Thyroid gland (tissue), 4 donors: ENCODE results near the gene SCRN3.

Experiments used
- POLR2A ChIP-seq, 2 donors: fragments of 450-650 bp; IDR thresholded peaks; one replicate each; pipeline ENCODE4 v1.6.1; 2017; ENCODE audit warnings: antibody characterized with exemption in 2 of 2, mild to moderate bottlenecking in 2 of 2, moderate library complexity in 1 of 2
- TF ChIP-seq, protein P1 (sequence below), 6 experiments: fragments of 200-600 bp in 3 of 6; fragments of 450-650 bp in 3 of 6; sonication (generic) in 3 of 6; IDR thresholded peaks; one replicate each; pipeline ENCODE4 v1.5.1; 2016 to 2019; ENCODE audit warnings: antibody characterized with exemption in 6 of 6, mild to moderate bottlenecking in 2 of 6, inconsistent platforms in 1 of 6, moderate library complexity in 1 of 6

GRCh38 chr2:174362949-174363348, 32.6 kb upstream of the SCRN3 start:
- TF ChIP-seq, protein P1, sequence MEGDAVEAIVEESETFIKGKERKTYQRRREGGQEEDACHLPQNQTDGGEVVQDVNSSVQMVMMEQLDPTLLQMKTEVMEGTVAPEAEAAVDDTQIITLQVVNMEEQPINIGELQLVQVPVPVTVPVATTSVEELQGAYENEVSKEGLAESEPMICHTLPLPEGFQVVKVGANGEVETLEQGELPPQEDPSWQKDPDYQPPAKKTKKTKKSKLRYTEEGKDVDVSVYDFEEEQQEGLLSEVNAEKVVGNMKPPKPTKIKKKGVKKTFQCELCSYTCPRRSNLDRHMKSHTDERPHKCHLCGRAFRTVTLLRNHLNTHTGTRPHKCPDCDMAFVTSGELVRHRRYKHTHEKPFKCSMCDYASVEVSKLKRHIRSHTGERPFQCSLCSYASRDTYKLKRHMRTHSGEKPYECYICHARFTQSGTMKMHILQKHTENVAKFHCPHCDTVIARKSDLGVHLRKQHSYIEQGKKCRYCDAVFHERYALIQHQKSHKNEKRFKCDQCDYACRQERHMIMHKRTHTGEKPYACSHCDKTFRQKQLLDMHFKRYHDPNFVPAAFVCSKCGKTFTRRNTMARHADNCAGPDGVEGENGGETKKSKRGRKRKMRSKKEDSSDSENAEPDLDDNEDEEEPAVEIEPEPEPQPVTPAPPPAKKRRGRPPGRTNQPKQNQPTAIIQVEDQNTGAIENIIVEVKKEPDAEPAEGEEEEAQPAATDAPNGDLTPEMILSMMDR (IDR thresholded peaks at IDR 0.05) = no peak
- TF ChIP-seq POLR2A (IDR thresholded peaks at IDR 0.05) = no peak
